ENCODE data around the gene ODAD3.
"Not testable (repeated sequence)": the region's sequence is repeated elsewhere in the genome, so short reads cannot be mapped to it uniquely, and the experiment has no call there.

Gene ODAD3

DNA sequence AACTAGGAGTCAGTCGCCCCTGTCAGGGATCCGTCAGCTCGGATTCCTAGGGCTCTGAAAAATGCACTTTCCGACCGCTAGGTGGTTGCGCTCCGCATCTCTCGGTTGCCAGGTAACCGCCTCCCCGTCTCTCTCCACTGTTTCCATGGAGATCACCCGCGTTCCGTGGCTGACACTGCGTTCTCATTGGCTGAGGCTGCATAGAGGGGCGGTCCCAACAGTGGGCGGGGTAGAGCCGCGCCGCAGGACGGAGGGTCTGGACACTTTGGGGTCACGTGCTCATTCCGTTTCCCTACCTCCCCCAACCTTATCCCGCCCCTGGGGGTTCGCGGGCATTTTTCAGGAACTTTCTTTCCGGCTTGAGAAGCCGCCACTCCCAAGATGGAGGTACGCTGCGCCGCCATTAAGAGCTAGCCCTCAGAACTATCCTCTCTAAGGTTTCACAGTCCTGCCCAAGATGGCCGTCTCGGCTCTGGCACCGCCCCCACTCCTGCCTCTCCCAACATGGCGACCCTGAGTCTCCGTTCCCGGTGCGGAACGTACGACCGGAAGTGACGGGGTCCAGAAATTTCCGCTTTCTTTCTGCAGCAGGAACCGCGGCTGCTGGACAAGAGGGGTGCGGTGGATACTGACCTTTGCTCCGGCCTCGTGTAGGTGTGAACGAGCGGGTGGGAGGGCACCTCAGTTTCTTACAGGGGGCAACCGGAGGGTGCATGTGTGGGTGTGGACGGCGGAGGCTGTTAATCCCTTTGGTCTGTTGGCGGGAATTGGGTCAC, at the start of gene ODAD3, which contains the start of gene PRKCSH:
TSS of gene ODAD3 (minus strand) at position 65 of the 776 bp plus-strand sequence. CDS start 105 bp downstream, outside the sequence.
TSS of gene PRKCSH (plus strand) at position 579 of the 776 bp plus-strand sequence. CDS start 483 bp downstream, outside the sequence.
- DNase-seq (ENCODE audit: low spot score) = peak; percentile 100

DNA sequence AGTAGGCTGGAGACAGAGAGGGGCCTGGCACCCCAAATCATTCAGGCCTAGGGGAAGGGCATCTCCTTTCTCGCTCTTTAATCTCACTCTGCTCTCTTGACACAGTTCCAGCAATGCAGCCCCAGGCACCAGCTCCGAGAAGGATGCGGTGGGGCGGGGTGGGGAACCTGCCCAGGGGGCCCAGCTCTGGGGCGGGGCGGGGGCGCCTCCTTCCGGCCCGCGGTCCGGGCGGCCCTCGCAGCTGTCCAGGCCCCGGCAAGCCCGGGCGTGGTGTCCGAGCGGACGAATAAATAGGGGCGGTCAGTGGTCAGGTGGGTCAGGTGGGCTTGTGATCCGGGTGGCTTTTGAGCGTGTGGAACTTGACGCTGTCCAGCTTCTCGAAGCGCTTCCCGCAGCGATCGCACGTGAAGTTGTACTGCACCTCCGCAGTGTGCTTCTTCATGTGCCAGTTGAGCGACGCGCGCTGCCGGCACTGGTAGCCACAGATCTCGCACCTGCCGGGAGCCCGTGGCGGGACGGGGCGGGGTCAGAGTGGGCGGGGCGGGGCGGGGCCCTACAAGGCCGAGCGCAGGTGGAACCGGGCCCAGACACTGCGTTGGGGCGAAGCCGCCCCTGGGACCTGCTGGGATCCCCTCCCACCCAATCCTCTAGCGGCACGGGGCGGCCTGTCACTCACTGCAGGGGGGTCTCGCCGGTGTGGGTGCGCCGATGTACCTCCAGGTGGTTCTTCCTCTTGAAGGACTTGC, 48.6 kb upstream of the ODAD3 start:
- DNase-seq (ENCODE audit: low spot score) = no peak

DNA sequence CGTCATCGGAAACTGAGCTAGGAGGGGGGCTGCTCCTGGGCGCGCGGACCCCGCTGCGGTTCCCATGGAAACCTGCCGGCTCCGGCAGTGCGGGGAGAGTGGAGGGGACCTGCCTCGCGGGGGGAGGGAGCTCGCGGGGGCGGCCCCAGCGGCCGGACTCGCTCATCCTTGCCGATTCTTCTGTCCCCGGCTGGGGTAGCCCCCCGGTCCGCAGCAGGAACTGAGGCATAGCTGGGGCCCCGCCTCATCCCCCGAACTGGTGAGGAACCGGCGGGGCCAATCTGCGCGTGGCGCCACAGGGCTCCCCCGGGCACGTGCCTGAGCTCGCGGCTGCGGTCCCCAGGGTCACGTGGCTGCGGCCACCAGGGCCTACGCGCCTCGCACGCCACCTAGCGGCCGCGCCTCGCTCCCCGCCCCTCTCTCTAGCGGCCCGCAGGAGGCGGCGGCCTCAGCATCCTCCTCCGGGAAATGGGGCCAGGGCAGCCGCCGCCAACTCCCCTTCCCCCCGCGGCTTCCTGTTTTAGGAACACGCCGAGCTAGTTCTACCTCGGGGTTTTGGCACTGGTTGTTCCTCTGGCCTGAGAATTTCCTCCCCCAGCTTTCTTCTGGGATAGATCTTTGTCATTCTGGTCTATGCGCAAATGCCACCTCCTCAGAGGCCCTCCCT, 47.6 kb upstream of the ODAD3 start:
- peak; percentile 64 for DNase-seq (ENCODE audit: low spot score)

DNA sequence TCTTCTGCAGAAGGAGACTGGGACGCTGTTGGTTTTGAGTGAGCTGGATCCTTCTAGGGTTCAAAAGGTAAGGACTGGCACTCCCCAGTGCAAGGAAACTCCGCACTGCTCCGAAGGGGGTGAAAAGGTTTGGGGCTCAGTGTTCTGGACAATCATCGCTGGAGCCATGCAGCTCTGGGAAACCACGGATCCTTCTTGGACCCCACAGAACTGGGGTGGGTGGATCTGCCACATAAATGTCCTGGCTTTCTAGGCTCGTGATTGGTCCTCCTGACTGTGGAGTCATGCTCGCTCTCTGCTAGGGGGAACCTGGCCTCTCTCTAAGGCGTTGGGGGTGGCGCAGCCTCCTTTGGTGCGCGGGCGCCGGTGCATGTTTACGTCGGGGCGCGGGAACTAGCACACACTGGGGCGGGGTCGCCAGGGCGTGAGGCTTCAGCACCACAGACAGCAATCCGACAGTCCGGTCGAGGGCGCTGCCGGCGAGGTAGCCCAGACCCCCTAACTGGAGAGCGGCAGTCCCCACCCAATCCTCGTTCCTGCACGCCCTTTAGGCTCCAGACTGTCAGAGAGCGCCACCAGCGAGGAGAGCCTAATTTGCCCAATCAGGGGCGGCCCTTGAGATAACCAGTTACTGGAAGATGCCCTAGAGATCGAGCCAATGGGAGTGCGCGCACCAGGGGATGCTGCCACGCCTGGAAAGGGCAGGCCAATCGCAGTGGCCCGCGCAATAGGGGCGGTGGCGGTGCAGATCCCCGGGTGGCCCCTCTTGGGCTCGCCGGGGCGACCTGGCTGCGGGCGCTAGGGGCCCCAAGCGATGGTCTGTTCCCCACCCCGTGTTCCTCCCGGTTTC, 46.8 kb upstream of the ODAD3 start:
- DNase-seq (ENCODE audit: low spot score) = no peak

DNA sequence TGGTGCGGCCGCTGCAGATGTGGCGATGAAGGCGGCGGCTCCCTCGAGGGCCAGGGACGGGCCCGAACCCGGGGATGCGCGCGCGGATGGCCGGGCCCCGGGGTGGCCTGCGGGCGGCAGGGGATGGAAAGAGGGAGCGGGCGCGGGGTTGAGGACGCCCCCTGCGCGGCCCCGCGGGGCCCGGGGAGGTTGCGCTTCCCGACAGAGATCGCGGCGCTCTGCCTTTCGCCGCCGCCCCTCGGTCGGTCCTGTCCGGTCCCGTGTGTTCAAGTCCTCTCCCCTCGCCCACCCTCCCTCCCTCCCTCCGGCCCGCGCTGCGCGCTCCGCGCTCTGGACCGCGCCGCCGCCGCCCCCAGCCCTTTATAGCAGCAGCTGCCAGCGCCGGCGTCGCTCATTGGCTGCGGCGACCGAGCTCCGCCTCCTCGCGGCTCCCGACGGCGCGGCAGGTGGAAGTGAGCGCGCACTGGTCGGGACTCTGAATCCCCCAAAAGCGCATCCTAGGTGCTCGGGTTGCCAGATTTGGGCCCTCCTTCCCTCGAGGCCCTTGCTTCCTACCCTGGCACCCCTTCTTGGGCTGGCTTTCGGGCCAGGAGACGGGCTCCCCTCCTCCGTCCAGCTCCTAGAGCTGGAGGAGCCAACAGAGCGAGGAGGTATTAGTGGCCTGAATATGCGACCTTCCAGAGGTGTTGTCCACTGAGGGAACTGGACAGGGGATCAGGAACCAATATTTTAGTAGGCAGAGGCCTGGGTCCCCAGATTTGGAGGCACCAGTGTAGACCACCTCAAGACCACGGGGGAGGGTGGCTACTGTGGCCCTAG, 46.0 kb upstream of the ODAD3 start, which contains the start of gene ELAVL3:
TSS of gene ELAVL3 (minus strand) at position 332 of the 819 bp plus-strand sequence. CDS start 438 bp downstream, outside the sequence.
- no peak for DNase-seq (ENCODE audit: low spot score)

DNA sequence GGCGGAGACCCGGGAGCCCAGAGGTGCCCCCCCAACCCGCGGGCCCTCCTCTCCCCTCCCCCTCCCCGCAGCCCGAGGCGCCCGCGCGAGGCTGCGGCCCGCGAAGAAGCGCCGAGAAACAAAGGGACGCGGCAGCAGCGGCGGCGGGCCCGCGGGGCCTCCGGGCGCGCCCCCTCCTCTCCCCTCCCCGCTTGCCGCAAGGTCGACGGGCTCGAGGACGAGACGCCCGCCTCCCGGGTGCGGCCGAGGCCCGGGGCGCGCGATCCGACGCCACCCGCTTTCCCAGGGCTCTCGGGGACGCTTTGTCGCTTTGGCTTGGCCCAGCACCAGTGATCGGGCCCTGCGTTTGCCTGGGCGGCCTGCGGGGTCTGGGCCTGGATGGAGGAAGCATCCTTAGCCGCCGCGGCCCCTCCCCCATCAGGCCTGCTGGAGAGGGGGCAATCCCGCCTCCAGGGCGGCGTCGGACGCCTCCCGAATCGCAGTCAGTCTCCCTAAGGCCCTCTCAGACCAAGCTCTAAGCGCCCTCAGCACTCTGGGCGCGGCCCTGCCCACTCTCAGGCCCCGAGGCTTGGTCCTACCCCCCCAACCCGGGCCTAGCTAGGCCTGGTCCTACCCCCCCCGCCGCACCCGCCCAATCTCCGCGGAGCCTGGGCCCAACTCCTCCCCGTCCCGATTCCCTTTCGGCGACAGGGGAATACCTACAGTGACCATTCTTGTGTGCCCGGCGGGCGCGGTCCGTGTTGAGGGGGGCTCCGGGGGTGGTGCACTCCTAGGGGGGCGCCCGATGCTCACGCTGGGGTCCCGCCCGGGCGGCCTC, 45.2 kb upstream of the ODAD3 start:
- DNase-seq (ENCODE audit: low spot score) = no peak

DNA sequence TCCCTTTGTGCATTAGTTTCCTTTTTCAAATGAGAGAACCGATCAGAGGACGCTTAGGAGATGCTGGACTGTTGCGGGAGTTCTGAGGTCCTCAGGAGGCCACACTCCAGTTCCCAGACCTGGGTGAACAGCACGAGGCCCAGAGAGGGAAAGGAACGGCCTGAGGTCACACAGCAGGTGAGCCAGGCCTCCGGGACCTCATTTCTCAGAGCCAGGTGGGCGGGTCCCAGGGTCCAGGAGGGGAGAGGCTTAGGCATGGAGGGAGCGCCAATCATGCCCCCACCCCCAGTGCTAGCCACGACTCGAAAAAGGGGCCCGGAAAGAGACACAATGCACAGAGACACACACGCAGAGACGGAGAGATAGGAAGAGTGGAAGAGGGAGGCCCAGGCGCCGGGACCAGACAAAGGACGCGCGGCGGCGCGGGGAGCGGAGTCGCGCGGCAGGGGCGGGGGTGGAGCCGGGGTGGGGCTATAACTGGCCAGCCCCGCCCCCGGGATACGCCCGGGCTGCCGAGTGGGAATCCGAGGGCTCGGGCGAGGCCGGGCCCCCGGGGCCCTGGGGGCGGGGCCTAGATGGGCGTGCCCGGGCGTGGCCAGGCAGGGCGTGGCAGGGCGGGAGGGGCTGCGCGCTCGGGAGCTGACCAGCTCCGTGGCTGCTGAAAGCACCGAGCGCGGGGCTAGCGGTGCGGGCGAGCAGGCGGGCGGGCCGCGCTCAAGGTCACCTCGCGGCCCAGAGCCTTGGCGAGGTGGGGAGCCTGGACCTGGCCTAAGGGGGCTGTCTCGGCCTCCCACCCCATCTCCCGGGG, 44.4 kb upstream of the ODAD3 start:
- peak; percentile 86 for DNase-seq (ENCODE audit: low spot score)

DNA sequence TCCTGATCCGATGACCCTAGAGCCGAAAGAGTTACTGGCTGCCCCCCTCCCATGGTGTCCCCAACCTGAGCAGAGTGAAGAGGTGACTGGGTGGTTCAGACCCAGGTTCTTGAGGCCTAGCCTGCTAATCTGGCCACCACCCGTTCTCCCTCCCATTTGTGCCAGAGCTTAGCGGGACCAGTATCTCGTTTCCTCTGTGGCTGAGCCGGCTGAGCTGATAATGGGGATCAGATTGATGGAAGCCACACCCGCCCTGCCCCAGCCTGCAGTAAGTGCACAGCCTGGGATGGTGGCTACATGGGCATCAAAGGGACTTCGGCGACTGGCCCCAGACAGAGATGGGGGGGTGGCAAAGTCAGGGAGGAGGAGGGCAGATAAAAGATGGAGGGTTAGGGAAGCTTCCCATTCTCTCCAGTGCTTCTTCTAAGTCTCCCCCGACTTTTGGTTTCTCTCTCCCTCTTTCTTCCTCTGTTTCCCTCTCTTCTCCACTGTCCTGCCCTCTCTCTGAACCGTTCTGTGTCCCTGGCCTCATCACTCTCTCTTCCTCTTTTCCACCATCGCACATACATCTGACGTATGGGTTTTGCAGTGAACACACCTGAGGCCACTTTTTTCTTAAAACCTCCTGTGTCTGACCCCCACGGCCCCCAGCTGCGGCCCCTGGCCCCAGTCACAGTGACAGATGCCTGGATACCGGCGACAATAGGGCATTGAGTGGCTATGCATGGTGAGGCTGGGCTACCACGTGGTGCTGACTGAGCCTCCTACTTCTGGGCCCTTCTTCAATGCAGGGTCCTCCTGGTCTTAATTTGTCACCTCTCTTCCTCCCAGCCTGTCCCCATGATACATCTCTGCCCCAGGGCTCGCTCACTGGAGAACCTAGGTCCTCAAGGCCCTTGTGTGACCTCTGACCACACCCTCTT, 43.5 kb upstream of the ODAD3 start:
- no peak for DNase-seq (ENCODE audit: low spot score)

DNA sequence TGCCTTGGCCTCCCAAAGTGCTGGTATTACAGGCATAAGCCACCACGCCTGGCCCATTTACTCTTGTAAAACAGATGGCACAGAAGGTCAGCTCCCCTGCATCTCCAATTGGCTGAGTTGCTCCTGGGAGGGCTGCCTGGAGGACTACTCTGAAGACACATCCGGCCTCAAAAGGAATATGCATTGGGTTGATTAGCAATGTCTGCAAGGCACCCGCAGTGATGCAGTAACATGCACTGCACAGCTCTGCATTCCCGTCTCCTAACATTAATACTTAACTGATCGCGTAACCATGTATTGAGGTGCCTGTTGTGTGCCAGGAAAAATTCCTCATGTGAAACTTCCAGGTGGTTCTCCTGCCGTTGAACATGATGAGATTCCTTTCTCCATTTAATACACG, 40.9 kb upstream of the ODAD3 start:
- DNase-seq (ENCODE audit: low spot score) = no peak

DNA sequence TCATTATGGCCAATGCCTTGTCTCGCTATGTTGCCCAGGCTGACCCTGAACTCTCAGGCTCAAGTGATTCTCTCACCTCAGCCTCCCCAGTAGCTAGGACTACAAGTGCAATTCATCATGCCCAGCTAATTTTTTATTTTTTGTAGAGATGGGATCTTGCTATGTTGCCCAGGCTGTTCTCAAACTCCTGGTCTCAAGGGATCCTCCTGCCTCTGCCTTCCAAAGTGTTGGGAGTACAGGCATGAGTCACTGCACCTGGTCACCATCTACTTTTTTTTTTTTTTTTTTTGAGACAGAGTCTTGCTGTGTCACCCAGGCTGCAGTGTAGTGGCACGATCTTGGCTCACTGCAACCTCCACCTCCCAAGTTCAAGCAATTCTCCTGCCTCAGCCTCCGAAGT, 40.4 kb upstream of the ODAD3 start:
- DNase-seq (ENCODE audit: low spot score) = not testable (repeated sequence)

DNA sequence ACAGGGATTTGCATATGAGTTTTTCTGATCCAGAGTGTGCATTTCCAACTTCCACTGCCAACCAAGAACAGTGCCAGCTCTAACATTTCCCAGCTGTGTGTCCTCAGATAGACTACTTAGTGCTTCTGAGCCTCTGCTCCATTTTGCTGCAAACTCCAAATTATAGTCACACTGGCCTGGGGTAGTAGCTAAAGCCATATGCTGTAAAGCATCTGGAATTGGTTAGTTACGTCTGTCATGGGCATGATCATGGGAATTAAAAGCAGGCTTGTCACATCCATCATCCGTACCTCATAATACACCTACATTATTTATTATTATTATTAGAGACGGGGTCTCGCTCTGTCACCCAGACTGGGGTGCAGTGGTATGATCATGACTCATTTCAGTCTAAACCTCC, 38.8 kb upstream of the ODAD3 start:
- no peak for DNase-seq (ENCODE audit: low spot score)

DNA sequence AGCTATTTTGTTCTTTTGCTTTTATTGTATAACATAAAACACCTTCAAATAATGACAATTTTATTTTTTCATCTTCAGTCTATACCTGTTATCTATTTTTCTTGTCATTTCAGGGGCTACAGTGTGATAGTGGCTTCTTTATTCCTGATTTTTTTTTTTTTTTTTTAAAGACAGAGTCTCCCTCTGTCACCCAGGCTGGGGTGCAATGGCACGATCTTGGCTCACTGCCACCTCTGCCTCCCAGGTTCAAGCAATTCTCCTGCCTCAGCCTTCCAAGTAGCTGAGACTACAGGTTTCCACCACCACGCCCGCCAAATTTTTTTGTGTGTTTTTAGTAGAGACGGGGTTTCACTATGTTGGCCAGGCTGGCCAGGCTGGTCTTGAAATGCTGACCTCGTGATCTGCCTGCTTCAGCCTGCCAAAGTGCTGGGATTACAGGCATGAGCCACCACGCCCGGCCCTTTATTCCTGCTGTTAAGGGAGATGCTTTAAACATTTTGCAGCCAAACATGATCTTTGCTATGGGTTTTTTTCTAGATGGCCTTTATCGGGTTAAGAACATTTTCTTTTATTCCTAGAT, 33.4 kb upstream of the ODAD3 start:
- not testable (repeated sequence) for DNase-seq (ENCODE audit: low spot score)

DNA sequence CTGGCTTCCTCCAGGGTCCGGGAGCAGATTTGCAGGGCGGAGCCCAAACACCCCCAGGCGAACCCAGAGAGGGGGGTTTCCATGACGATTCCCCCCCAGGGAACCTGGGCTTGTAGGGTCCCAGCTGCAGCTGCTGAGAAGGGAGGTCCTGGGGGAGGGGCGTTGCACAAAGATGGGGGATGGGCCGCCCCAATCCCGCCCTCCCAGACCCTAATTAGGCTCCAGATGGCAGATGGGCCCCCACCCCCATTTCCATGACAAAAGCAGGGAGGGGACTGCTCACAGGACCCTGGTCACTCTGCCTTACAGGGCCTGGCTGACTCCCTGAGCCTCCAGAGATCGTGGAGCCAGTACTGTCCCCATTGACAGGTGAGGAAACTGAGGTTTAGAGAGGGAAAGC, 30.7 kb upstream of the ODAD3 start:
- DNase-seq (ENCODE audit: low spot score) = no peak

DNA sequence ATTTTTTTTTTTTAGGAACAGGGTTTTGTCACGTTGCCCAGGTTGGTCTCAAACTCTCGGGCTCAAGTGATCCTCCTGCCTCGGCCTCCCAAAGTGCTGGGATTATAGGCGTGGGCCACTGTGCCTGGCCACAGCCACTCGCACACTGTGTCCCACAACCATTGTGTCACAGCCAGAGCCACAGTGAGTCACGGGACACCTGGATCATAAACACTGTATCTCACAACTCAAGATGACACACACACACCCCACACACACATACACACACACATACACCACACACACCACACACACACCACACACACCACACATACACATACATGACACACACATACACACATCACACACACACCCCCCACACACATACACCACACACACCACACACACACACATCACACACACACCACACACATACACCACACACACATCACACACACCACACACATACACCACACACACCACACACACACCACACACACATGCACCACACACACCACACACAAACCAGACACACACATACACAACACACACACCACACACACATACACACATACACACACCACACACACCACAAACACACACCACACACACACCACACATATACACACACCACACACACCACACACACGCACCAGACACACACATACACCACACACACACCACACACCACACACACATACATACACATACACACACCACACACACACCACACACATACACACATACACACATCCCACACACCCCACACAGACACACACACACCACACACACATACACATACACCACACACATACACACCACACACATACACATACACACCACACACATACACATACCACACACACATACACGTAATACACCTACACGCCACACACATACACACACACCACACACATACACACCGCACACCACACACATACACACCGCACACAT, 29.7 kb upstream of the ODAD3 start:
- no peak for DNase-seq (ENCODE audit: low spot score)

DNA sequence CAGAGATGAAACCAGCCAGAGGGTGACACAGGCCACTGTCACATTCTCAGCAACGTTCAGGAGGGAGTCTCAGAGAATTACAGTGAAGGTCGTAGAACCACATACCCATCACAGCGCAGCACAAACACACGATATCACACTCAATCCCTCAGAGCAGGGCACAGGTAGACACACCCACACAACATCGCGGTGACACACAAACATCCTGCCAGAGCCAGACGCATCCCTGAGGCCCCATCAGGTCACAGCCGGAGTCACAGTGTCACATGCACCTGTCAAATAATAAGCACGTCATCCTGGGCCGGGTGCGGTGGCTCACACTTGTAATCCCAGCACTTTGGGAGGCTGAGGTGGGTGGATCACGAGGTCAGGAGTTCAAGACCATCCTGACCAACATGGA, 28.5 kb upstream of the ODAD3 start:
- DNase-seq (ENCODE audit: low spot score) = peak; percentile 61

DNA sequence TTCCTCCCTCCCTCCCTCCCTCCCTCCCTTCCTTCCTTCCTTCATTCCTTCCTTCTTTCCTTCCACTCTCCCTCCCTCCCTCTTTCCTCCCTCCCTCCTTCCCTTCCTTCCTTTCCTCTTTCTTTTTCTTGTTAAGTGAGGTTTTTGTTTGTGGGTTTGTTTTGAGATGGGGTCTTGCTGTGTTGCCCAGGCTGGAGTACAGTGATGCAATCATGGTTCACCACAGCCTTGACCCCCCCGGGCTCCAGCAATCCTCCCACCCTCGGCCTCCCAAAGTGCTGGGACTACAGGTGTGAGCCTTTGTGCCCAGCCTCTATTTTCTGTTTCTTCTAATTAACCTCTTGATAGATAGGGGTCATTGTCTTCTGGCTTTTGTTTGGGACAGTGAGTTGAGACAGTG, 26.5 kb upstream of the ODAD3 start:
- DNase-seq (ENCODE audit: low spot score) = no peak
